ENCODE data around the gene GPR15LG.

- no peak for TF ChIP-seq POLR2A (IDR thresholded peaks at IDR 0.05)
- TF ChIP-seq CTCF (IDR thresholded peaks at IDR 0.05) = no peak
Measured at GRCh38 chr10:84234479-84234878, 60.9 kb downstream of the GPR15LG start.

Data from Peyer's patch (tissue), 4 donors.